ENCODE results near the gene C9orf72. TPM values are rescaled to one million over a fixed set of nuclear protein-coding genes. Genes with fewer than 3 reads are reported as not detected.

The C9orf72 gene
- total and polyA plus RNA-seq, 2 of the 13 experiments (the other 11 are each of a cell fraction or from before 2014, with no cell fraction given): 3.1 to 5.9 TPM

- H3K9me3 ChIP-seq (ENCODE audit: low read length): no peaks in the 10 kb centered on the region
- no peaks in the 10 kb centered on the region for H3K36me3 ChIP-seq (replicated peaks in 1 of 2; ENCODE audit: control insufficient read depth in 1 of 2, insufficient read depth in 2 of 2, low read length in 2 of 2)
- no peak overlapping the region for H3K9ac ChIP-seq (ENCODE audit: insufficient read depth, low read depth, low read length)
- CTCF ChIA-PET (ENCODE audit: low intra/inter-chr PET ratio, low total read pairs): no interaction called here
- ATAC-seq (no peak), FAIRE-seq (no peak), DNase-seq (ENCODE audit: low spot score) (no peak)
- H3K4me1 ChIP-seq (ENCODE audit: insufficient read depth, low read length): peaks cover 9% of the 10 kb centered on the region
- in situ Hi-C loops (cut with HindIII; ENCODE audit: extremely low pct_ligation_motif_present, low pct_unique_long_range_greater_than_20kb): loop anchor here (5.0 kb wide), 1 partner anchor 195 kb away; no protein-coding TSS in a partner anchor
- H3K4me2 ChIP-seq (ENCODE audit: low read depth, low read length): no peak overlapping the region
- no TSS peak for BruUV-seq (replicated peaks)
- H3K79me2 ChIP-seq (ENCODE audit: insufficient read depth, low read length): no peaks in the 10 kb centered on the region
- H4K20me1 ChIP-seq (ENCODE audit: insufficient read depth, low read length): no peaks in the 10 kb centered on the region
- H3K4me3 ChIP-seq (replicated peaks in 1 of 3; ENCODE audit: insufficient read depth in 1 of 3, low read depth in 2 of 3, low read length in 3 of 3): no peak overlapping the region
- peaks cover 7 to 26% of the 10 kb centered on the region in 2 experiments; a peak in 3 of 5 replicates for H3K27me3 ChIP-seq (ENCODE audit: control insufficient read depth in 1 of 2, insufficient read depth in 2 of 2, low read length in 2 of 2)
- intact Hi-C loops (cut with micrococcal nuclease; ENCODE audit: unreplicated experiment): no loop called here
- H3K27ac ChIP-seq (ENCODE audit: extremely low read length, insufficient read depth, low read length): no peak overlapping the region
- WGBS (ENCODE audit: low lambda C conversion rate): 87% methylated on average over 5 of the region's 8 CpGs
- TF ChIP-seq TP53 (CRISPR knock-in tag; conservative IDR thresholded peaks at IDR 0.05) (no peak), ATM (IDR thresholded peaks at IDR 0.05; ENCODE audit: borderline replicate concordance) (no peak), MEIS1 (CRISPR knock-in tag; IDR thresholded peaks at IDR 0.05; ENCODE audit: borderline replicate concordance) (no peak), ZNF749 (CRISPR knock-in tag; IDR thresholded peaks at IDR 0.05; ENCODE audit: borderline replicate concordance) (no peak), MED13 (CRISPR knock-in tag; IDR thresholded peaks at IDR 0.05) (no peak), ZNF678 (CRISPR knock-in tag; IDR thresholded peaks at IDR 0.05) (no peak), ZNF570 (CRISPR knock-in tag; IDR thresholded peaks at IDR 0.05; ENCODE audit: borderline replicate concordance) (no peak), ZMYM2 (CRISPR knock-in tag; IDR thresholded peaks at IDR 0.05) (no peak)
- H2AFZ ChIP-seq (ENCODE audit: low read length): no peak overlapping the region
- POLR2A ChIA-PET: no interaction called here
Observed at GRCh38 chr9:27527702-27528075, 45.6 kb downstream of the C9orf72 start.

GRCh38 chr9:27524236-27524635 lies 49.0 kb downstream of the C9orf72 start, which contains the start of gene IFNK:
TSS of gene IFNK (plus strand) at chr9:27524290. CDS start at chr9:27524337, 47 bp downstream.
- intact Hi-C loops (cut with micrococcal nuclease; ENCODE audit: unreplicated experiment) (no loop called here), in situ Hi-C loops (cut with HindIII; ENCODE audit: extremely low pct_ligation_motif_present, low pct_unique_long_range_greater_than_20kb) (no loop called here)
- Histone ChIP-seq H3K4me1 (ENCODE audit: insufficient read depth, low read length) (peaks cover 8% of the 10 kb centered on the region), H3K9ac (ENCODE audit: insufficient read depth, low read depth, low read length) (no peak within 1 kb of the TSS), H3K27ac (ENCODE audit: extremely low read length, insufficient read depth, low read length) (no peak within 1 kb of the TSS), H4K20me1 (ENCODE audit: insufficient read depth, low read length) (no peaks in the 10 kb centered on the region), H3K79me2 (ENCODE audit: insufficient read depth, low read length) (no peaks in the 10 kb centered on the region), H3K4me3 (replicated peaks in 1 of 3; ENCODE audit: insufficient read depth in 1 of 3, low read depth in 2 of 3, low read length in 3 of 3) (no peak within 1 kb of the TSS), H3K27me3 (ENCODE audit: control insufficient read depth in 1 of 2, insufficient read depth in 2 of 2, low read length in 2 of 2) (peaks cover 7 to 22% of the 10 kb centered on the region in 2 experiments; a peak in 3 of 5 replicates), H3K36me3 (replicated peaks in 1 of 2; ENCODE audit: control insufficient read depth in 1 of 2, insufficient read depth in 2 of 2, low read length in 2 of 2) (no peaks in the 10 kb centered on the region), H3K9me3 (ENCODE audit: low read length) (no peaks in the 10 kb centered on the region), H2AFZ (ENCODE audit: low read length) (no peak within 1 kb of the TSS), H3K4me2 (ENCODE audit: low read depth, low read length) (no peak within 1 kb of the TSS)
- ATAC-seq: no peak
- ChIA-PET CTCF (ENCODE audit: low intra/inter-chr PET ratio, low total read pairs) (no interaction called here), POLR2A (no interaction called here)
- FAIRE-seq: no peak
- TF ChIP-seq TBL1XR1 (IDR thresholded peaks at IDR 0.05; ENCODE audit: borderline replicate concordance, low read length, partially characterized antibody): no peak
- TF ChIP-seq ZBTB20 (CRISPR knock-in tag; IDR thresholded peaks at IDR 0.05; ENCODE audit: borderline replicate concordance, low read depth): no peak
- DNase-seq (ENCODE audit: low spot score): no peak
- BruUV-seq (replicated peaks): no TSS peak
- WGBS (ENCODE audit: low lambda C conversion rate): 9% methylated on average over 2 of the region's 2 CpGs

Data from HepG2 (cell line).